GM23248 (cell line): ENCODE data around the gene NR2C1.

Experiments
- EZH2 ChIP-seq: fragments of 200-600 bp; sonication (generic); IDR thresholded peaks from 2 replicates; pipeline ENCODE4 v1.6.1; 2018; ENCODE audit warnings: antibody characterized with exemption, mild to moderate bottlenecking; ENCODE audit not compliant: insufficient read depth, poor library complexity, severe bottlenecking
- EZH2phosphoT487 ChIP-seq: fragments of 200-600 bp; sonication (generic); IDR thresholded peaks from 2 replicates; pipeline ENCODE4 v1.6.1; 2018; ENCODE audit warnings: antibody characterized with exemption, moderate library complexity, mild to moderate bottlenecking, low read depth; ENCODE audit not compliant: insufficient read depth

- TF ChIP-seq EZH2 = no peak
- no peak for TF ChIP-seq EZH2phosphoT487
Measured at GRCh38 chr12:94987076-94987669, 86.2 kb downstream of the NR2C1 start.
